Nephron (organoid): ENCODE data around the gene LARP4.
"Not testable (repeated sequence)": the region's sequence is repeated elsewhere in the genome, so short reads cannot be mapped to it uniquely, and the experiment has no call there.

ENCODE experiments used
- H3K27ac Mint-ChIP-seq, 3 experiments: 2 replicates each; pipeline ENCODE4 v1.8.0; 2020; ENCODE audit warnings: mixed read lengths in 3 of 3, mild to moderate bottlenecking in 2 of 3, moderate library complexity in 1 of 3
- H3K27me3 Mint-ChIP-seq: 2 replicates; pipeline ENCODE4 v1.8.0; 2021; ENCODE audit warnings: low read depth, mild to moderate bottlenecking, moderate library complexity, mixed read lengths
- H3K36me3 Mint-ChIP-seq: 2 replicates; pipeline ENCODE4 v1.8.0; 2020; ENCODE audit warnings: low read depth, mixed read lengths
- H3K4me1 Mint-ChIP-seq: 2 replicates; pipeline ENCODE4 v1.8.0; 2020; ENCODE audit warnings: mixed read lengths
- H3K4me3 Mint-ChIP-seq, 3 experiments: 2 replicates each; pipeline ENCODE4 v1.8.0; 2020; ENCODE audit warnings: mild to moderate bottlenecking in 3 of 3, mixed read lengths in 3 of 3, moderate library complexity in 2 of 3
- H3K9me3 Mint-ChIP-seq: 2 replicates; pipeline ENCODE4 v1.8.0; 2020; ENCODE audit warnings: mixed read lengths
- CTCF ChIP-seq, 3 experiments: fragments of 200-600 bp; sonication (generic); IDR thresholded peaks; one replicate each; pipeline ENCODE4 v1.5.0; 2021; ENCODE audit warnings: antibody characterized with exemption in 3 of 3; ENCODE audit not compliant: unreplicated experiment in 3 of 3

The LARP4 gene

DNA sequence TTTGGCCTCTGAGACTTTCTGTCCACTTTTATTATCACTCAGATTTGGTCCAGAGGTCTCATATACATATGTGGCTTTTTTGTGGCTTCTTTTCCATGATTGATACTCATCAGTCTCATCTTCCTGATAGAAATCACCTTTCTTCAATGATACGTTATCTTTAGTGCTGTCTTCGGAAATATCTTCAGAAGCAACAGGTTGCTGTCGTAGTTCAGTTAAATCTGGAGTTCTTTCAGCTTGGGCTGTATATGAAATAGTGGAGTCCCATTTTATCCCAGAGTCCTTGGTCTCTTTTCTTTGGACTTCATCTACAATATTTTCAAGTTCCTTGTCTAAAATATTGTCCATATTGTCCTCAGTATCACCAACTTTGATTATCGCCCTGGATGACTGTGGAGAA, 45.3 kb upstream of the LARP4 start:
- Mint-ChIP-seq H3K27ac (no peak overlapping the region), H3K9me3 (no peaks in the 10 kb centered on the region), H3K27me3 (no peaks in the 10 kb centered on the region), H3K4me3 (no peak overlapping the region), H3K36me3 (no peaks in the 10 kb centered on the region), H3K4me1 (no peaks in the 10 kb centered on the region)
- TF ChIP-seq CTCF (IDR thresholded peaks at IDR 0.05; ENCODE audit: unreplicated experiment in 3 of 3), result no peak

GRCh38 chr12:50362671-50363070, 38.0 kb upstream of the LARP4 start:
- H3K27ac Mint-ChIP-seq, result no peak overlapping the region
- H3K4me1 Mint-ChIP-seq, result no peaks in the 10 kb centered on the region
- H3K9me3 Mint-ChIP-seq, result no peaks in the 10 kb centered on the region
- no peak for TF ChIP-seq CTCF (IDR thresholded peaks at IDR 0.05; ENCODE audit: unreplicated experiment in 3 of 3)
- no peak overlapping the region for H3K4me3 Mint-ChIP-seq
- no peaks in the 10 kb centered on the region for H3K27me3 Mint-ChIP-seq
- no peaks in the 10 kb centered on the region for H3K36me3 Mint-ChIP-seq

GRCh38 chr12:50363141-50363540, 37.5 kb upstream of the LARP4 start:
- no peaks in the 10 kb centered on the region for H3K4me1 Mint-ChIP-seq
- no peaks in the 10 kb centered on the region for H3K9me3 Mint-ChIP-seq
- H3K27me3 Mint-ChIP-seq, result no peaks in the 10 kb centered on the region
- H3K4me3 Mint-ChIP-seq, result no peak overlapping the region
- no peaks in the 10 kb centered on the region for H3K36me3 Mint-ChIP-seq
- TF ChIP-seq CTCF (IDR thresholded peaks at IDR 0.05; ENCODE audit: unreplicated experiment in 3 of 3), result no peak
- H3K27ac Mint-ChIP-seq, result no peak overlapping the region

DNA sequence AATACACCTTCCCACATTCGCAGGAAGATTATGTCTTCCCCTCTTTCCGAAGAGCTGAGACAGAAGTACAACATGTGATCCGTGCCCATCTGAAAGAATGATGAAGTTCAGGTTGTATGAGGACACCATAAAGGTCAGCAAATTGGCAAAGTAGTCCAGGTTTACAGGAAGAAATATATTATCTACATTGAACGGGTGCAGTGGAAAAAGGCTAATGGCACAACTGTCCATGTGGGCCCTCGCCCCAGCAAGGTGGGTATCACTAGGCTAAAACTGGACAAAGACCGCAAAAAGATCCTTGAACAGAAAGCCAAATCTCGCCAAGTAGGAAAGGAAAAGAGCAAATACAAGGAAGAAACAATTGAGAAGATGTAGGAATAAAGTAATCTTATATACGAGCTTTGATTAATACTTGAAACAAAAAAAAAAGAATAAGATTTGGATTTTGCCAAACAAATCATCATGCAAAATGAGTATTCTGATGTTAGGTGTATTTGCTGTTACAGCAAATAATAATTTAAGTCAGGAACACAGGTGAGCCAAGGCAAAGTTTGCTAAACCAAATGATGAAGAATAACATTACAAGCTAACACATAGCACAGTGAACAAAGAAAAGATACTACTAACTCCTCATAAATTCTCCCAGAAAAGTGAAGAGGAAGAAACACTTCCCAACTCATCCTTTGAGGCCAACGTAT, 34.8 kb upstream of the LARP4 start:
- Mint-ChIP-seq H3K4me3 (no peak overlapping the region), H3K36me3 (no peaks in the 10 kb centered on the region), H3K9me3 (no peaks in the 10 kb centered on the region), H3K27me3 (no peaks in the 10 kb centered on the region), H3K4me1 (no peaks in the 10 kb centered on the region), H3K27ac (no peak overlapping the region)
- no peak for TF ChIP-seq CTCF (IDR thresholded peaks at IDR 0.05; ENCODE audit: unreplicated experiment in 3 of 3)

- not testable (repeated sequence) for H3K27me3 Mint-ChIP-seq, H3K4me1 Mint-ChIP-seq, H3K36me3 Mint-ChIP-seq, H3K4me3 Mint-ChIP-seq, H3K9me3 Mint-ChIP-seq, H3K27ac Mint-ChIP-seq
These were observed 30.0 kb upstream of the LARP4 start for GRCh38 chr12:50370672-50371071.

GRCh38 chr12:50375802-50376201, 24.9 kb upstream of the LARP4 start:
- H3K9me3 Mint-ChIP-seq, result no peaks in the 10 kb centered on the region
- H3K36me3 Mint-ChIP-seq, result no peaks in the 10 kb centered on the region
- no peak for TF ChIP-seq CTCF (IDR thresholded peaks at IDR 0.05; ENCODE audit: unreplicated experiment in 3 of 3)
- H3K4me1 Mint-ChIP-seq, result no peaks in the 10 kb centered on the region
- H3K27me3 Mint-ChIP-seq, result no peaks in the 10 kb centered on the region
- H3K4me3 Mint-ChIP-seq, result no peak overlapping the region
- H3K27ac Mint-ChIP-seq, result no peak overlapping the region
